Non-pigmented ciliary epithelial cell (primary cell): Measurements from ENCODE around the gene NUTF2.
"Not testable (repeated sequence)": the region's sequence is repeated elsewhere in the genome, so short reads cannot be mapped to it uniquely, and the experiment has no call there.

Experiments used
- DNase-seq: peaks from one replicate; pipeline ENCODE4 v3.0.0-alpha.2; 2010; ENCODE audit warnings: low read depth

The NUTF2 gene

DNA sequence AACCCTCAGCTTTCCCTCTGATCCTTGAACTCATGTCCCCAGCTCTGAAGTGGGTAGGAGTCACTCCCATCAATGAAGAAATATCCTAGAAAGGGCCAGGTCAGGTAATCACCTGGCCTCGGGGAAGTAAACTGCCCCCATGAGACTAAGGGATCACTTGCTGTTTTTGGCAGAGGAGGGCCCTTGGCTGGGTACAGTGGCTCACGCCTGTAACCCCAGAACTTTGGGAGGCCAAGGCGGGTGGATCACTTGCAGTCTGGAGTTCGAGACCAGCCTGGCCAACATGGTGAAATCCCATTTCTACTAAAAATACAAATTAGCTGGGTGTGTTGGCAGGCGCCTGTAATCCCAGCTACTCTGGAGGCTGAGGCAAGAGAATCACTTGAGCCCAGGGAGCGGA, 17.3 kb downstream of the NUTF2 start:
- not testable (repeated sequence) for DNase-seq

DNA sequence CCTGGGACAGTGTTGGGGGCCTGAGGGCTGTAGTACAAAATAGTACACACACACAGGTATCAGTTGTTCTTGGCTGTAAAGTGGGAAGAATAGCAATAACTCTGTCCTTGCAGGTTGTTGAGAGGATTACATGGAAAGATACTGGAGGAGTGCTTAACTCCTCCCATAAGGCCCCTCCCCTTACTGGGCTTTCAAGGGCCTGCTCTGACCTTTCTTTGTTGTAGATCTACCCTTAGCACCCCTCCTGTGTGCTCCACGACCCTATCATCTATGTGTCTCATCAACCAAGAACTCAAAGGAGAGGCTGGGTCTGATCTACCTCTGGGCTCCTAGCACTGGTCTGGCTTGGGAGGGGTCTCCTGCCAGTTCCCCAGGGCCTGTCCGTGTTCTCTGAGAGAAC, 17.9 kb downstream of the NUTF2 start:
- no peak for DNase-seq

DNA sequence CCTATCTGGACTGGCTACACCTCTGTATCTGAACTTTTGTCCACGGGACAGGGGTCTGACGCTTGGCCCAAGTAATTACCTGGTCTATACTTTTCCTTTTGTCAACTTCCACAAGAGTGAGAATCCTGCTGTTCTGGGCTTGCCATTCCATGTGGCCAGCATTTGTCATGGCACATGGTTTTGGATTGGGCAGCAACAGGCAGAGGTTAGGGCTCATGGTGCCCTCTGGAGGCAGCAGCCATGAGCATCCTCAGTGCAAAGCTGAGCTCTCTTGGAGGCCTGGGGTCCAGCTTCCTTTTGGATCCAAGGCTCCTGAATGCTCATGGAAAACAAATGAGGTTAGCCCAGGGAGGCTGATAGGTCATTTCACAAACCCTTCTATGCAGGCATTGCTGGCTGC, 18.6 kb downstream of the NUTF2 start:
- no peak for DNase-seq

DNA sequence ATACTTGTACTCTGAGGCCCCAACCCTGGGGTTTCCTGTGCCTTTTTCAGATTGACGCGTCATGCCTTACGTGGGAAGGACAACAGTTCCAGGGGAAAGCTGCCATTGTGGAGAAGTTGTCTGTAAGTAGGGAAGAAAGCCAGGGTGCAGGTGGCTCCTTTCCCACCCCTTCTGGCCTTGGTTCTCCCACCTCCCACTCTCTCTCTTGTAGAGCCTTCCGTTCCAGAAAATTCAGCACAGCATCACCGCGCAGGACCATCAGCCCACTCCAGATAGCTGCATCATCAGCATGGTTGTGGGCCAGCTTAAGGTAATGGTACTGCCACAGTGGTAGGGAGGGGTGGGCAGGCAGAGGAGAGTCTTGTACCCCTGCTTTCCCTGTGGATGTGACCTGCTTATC, 21.6 kb downstream of the NUTF2 start:
- DNase-seq, result no peak

DNA sequence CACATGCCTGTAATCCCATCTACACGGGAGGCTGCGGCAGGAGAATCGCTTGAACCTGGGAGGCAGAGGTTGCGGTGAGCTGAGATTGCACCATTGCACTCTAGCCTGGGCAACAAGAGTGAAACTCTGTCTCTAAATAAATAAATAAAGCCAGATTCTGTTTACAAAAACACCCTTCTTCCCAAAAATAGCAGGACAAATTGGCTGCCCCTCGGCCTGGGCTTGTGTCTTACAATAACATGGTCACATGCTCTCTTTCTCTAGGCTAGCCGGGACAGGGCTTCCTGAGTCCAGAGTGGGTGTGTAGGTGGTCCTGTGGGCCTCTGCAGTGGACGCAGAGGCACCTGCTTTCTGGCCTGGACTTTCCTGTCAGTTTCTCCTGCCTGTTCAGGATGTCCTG, 22.9 kb downstream of the NUTF2 start:
- DNase-seq, result no peak

DNA sequence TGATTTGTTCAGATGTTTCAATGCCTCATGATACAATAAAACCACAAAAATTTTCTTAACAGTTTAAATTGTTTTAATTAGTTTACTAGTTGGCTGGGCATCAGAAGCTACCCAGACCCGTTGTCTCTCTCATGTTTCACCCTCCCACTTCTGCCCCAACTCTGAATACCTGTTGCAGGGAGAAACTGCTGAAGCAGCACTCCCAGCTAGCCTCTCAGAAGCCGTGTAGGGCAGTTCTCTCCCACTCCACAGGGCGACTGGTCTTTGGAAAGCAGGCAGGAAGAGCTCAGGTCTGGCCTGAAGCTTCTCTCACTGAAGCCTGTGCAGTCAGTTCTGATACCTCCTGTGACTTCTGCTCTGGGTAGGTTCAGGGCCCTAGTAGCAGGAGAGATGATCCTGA, 24.5 kb downstream of the NUTF2 start:
- DNase-seq, result no peak

DNA sequence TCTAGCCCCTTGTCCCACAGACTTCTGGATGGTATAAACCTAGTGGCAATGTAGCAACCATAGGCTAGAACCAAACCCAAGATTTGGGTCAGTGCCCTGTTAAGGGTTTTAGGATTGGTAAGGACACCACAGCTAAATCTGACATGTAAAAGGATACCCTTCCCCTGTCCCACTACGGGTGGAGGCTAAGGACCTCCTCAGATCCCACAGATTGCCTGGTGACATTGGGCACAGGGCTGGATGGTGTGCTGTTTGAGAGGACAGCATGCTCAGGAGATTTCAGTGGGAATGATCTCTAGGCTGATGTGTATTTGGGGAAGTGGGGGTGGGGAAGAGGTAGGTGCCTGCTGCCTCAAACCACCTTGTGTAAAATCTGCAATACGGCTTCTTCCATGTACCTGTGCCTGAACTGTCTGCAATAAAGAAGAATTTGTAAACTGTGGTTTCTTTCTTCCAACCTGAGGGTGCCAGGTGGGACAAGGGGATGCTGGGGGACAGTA, 25.4 kb downstream of the NUTF2 start:
- no peak for DNase-seq

DNA sequence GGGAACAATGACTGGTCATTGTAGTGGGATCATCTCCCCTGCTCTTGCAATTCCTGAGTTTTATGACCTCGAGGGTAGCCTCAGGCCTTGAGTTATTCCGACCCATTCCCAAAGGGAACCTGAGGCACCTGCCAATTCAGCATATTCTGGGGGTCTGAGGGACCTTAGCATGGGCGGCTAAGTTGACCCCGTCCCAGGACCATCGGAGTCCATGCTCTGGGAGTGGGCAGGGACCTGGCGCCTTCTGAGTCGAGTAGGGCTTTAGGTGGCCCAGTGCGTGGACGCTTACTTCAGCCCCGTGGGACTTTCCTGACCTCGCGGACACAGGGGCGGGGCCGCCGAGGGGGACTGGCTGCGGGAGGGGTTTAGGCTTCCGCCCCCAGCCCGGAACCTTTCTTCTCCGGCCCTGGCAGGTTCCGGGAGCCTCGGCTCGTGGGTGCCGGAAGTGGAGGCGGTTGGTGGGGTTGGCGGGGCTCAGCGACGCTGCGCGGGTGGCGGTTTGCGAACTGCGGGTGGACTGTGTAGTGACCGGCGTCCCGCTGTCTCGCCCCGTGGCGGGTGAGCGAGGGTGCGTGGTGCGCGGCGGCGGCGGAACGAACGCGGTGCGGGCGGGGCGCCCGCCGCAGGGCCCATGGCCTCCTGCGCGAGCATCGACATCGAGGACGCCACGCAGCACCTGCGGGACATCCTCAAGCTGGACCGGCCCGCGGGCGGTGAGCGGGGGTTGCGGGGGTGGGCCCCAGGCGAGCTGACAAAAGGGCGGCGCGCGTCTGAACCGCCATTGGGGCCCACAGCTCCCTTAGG, 26.1 kb downstream of the NUTF2 start, which contains the start of gene EDC4:
Gene EDC4, plus strand, starts transcription at position 422 of the 804 bp plus-strand sequence. Its CDS starts 210 bp downstream, at position 632.
- DNase-seq, result peak; percentile 30

DNA sequence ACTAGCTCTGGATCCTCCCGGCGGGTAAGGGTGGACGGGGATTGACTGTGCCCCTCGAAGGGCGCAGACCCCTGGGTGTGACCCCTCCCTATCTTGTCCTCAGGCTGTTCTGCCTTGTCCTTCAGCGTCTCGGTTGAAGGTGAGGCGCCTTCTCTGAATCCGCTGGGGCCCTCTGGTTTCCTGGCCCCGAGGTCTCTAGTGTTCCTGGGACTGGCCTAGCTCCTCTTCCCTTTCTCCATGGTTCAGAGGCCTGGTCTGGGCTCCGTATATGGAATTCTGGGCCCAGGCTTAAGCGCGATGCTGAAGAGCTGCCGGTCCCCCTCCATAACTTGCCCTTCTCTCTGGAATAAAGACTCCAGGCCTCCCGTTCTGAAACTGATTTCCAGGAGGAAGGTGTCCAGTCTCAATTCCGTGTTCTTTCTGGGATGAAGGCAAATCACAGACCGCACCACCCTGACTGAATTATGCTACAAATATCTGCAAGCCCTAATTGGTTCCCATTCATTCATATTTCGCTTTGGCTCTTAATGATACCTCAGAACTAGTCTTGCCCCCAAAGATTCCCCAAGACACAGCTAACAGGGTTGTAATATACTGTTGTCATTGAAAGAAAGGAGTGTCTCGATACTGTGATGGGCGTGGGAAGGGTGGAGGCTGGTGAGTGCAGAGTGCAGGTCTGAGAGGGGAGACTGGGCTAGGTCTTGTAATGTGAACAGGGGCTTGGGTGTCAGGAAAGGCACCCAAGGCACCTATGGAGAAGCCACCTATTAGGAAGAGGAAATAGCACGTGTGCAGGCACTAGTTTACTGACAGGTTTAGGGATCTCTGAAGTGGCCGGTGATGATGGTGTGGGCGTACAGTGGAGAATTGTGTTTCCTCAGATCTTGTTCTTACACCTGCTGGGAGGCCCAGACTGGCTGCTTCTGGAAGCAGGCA, 27.0 kb downstream of the NUTF2 start:
- DNase-seq, result no peak

DNA sequence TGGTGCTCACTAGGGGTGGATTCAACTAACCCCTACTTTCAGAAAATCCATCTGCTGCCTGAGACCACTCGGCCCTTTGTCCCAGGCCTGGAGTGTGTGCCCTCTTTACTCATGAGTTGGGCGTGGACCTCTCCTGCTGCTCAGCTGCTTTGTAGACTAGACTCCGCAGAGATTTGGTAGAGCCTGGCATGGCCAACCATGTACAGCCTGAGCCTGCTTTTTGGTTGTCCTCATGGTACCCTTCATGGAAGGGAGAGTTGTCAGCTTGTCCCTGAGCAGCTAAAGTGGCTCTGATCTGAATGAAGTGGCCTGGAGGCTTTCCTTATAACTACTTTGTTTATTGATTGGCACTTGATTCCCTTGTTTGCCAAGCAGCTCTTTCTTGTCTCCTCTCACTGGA, 27.6 kb downstream of the NUTF2 start:
- no peak for DNase-seq

DNA sequence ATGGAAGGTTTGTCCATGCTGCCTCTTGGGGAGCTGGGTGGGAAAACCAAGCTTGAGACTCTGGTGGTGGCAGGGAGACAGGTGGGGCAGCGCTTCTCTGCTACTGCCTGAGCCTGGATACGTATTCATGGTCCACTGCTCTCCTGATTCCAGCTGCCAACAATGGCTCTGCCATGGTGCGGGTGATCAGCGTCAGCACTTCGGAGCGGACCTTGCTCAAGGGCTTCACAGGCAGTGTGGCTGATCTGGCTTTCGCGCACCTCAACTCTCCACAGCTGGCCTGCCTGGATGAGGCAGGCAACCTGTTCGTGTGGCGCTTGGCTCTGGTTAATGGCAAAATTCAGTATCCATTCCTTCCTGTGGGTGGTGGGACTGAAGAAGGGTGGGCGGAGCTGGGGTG, 30.3 kb downstream of the NUTF2 start:
- DNase-seq, result no peak

DNA sequence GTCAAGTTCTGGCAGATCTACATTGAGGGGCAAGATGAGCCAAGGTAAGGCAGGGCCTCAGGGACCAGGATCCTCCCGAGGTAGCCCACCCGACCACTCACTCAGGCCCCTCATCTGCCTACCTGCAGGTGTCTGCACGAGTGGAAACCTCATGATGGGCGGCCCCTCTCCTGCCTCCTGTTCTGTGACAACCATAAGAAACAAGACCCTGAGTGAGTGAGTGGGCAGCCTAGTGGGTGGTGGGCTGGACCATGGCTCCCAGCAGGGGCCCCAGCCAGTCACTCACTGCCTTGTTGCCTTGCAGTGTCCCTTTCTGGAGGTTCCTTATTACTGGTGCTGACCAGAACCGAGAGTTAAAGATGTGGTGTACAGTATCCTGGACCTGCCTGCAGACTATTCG, 31.5 kb downstream of the NUTF2 start:
- no peak for DNase-seq

DNA sequence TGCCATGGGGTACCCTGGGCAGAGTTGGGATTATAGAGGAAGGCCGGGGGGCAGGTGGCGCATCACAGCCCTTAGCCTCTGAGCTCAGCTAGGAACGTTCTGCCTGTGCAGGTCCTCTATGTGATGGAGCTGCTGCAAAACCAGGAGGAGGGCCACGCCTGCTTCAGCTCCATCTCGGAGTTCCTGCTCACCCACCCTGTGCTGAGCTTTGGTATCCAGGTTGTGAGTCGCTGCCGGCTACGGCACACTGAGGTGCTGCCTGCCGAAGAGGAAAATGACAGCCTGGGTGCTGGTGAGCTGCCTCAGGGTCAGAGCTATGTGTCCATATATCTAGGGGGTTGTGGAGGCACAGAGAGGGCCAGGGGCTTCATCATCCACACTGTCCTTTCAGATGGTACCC, 32.1 kb downstream of the NUTF2 start:
- DNase-seq, result no peak

DNA sequence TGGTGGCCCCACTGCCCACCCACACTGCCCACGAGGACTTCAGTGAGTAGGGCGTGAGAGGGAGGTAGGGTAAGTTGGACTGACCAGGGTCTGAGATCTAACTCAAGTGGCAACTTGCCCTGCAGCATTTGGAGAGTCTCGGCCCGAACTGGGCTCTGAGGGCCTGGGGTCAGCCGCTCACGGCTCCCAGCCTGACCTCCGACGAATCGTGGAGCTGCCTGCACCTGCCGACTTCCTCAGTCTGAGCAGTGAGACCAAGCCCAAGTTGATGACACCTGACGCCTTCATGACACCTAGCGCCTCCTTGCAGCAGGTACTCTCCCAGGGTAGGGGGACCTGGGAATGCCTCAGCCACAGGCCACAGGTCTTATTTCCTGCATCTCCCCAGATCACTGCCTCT, 32.7 kb downstream of the NUTF2 start:
- no peak for DNase-seq

DNA sequence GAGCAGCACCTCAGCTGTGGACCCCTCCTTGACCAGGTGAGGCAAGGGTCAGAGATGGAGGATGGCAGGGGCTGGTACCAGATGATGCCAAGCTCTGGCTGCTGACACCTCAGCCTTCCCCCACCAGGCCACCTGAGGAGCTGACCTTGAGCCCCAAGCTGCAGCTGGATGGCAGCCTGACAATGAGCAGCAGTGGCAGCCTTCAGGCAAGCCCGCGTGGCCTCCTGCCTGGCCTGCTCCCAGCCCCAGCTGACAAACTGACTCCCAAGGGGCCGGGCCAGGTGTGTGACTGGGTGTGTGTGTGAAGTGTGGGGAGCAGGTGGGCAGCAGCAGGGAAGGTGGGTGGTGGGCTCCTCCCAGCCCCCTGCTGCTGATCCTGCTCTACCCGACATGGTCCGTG, 33.2 kb downstream of the NUTF2 start:
- no peak for DNase-seq

DNA sequence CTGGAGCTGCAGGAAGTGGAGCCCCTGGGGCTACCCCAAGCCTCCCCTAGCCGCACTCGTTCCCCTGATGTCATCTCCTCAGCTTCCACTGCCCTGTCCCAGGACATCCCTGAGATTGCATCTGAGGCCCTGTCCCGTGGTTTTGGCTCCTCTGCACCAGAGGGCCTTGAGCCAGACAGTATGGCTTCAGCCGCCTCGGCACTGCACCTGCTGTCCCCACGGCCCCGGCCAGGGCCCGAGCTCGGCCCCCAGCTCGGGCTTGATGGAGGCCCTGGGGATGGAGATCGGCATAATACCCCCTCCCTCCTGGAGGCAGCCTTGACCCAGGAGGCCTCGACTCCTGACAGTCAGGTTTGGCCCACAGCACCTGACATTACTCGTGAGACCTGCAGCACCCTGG, 33.9 kb downstream of the NUTF2 start:
- DNase-seq, result no peak

DNA sequence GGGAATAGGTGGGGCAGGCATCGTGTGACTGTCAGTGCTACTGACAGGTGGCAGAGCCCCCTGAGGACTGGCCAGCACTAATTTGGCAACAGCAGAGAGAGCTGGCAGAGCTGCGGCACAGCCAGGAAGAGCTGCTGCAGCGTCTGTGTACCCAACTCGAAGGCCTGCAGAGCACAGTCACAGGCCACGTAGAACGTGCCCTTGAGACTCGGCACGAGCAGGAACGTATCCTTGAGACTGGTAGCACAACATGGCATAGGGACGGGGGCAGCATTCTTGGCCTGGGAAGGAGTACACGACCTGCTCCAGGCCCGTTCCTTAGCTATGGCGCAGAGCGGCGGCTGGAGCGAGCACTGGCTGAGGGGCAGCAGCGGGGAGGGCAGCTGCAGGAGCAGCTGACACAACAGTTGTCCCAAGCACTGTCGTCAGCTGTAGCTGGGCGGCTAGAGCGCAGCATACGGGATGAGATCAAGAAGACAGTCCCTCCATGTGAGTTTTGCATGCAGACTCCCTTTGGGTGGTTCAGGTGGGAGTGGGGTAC, 35.0 kb downstream of the NUTF2 start:
- no peak for DNase-seq

DNA sequence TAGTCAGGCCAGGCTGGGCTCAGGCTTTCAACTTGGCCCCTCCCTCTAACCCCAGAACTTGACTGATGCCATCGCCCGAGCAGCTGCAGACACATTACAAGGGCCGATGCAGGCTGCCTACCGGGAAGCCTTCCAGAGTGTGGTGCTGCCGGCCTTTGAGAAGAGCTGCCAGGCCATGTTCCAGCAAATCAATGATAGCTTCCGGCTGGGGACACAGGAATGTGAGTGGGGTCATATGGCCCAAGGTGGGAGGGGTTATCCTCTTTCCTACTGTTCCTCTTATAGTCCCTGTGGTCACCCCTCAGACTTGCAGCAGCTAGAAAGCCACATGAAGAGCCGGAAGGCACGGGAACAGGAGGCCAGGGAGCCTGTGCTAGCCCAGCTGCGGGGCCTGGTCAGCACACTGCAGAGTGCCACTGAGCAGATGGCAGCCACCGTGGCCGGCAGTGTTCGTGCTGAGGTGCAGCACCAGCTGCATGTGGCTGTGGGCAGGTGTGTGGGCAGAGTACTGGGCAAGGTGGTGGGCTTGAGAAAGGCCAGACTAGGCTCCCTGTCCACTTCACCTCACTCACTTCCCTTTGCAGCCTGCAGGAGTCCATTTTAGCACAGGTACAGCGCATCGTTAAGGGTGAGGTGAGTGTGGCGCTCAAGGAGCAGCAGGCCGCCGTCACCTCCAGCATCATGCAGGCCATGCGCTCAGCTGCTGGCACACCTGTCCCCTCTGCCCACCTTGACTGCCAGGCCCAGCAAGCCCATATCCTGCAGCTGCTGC, 35.8 kb downstream of the NUTF2 start:
- no peak for DNase-seq

DNA sequence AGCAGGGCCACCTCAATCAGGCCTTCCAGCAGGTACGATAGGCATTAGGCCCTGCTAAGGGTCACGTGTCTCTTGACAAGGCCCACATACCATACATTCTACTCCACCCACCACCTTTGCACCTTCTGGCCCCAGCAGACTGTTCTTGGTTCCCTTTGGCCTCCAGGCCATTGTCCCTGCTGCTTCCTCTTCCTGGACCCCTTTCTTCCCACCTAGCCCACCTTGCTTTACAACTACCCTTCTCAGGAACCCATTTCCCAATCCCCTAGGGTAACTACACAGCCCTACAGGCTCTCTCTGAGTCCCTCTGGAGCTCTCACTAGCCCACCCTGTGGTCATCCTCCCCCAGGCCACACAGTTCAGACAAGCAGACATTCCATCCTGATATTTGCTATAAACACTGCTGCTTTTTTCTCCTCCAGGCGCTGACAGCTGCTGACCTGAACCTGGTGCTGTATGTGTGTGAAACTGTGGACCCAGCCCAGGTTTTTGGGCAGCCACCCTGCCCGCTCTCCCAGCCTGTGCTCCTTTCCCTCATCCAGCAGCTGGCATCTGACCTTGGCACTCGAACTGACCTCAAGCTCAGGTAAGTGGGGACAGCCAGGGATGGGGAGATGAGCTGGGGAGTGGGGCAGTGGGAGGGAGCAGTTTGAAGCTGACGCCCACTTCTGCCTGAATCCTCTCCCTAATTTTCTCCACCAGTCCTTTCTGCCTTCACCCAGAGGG, 36.6 kb downstream of the NUTF2 start:
- DNase-seq, result no peak

DNA sequence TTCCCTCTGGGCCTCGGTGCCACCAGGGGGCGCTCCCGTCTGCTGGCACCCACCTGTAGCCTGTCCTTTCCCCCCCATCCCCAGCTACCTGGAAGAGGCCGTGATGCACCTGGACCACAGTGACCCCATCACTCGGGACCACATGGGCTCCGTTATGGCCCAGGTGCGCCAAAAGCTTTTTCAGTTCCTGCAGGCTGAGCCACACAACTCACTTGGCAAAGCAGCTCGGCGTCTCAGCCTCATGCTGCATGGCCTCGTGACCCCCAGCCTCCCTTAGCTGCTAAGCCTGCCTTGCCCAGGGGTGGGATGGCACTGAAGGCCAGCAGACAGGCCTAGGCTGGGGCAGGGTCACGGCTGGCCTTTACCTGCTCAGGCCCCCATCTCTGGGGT, 37.1 kb downstream of the NUTF2 start:
- no peak for DNase-seq

DNA sequence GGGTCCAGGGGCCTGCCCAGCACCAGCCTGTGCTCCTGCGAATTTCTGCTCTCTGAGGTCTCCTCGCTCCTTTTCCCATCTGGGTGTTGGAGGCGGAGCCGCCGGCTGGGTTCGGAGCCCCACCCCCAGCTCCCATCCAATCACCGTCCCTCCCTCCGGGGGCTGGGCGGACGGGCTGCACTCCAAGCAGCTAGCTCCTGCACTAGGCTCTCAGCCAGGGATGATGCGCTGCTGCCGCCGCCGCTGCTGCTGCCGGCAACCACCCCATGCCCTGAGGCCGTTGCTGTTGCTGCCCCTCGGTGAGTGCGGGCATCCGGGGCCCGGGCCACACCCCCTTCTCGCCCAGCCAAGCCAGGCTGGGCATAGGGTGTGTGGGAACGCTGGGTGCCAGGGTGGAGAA, 38.0 kb downstream of the NUTF2 start, which contains the start of gene NRN1L:
Gene NRN1L, plus strand, starts transcription at position 202 of the 400 bp plus-strand sequence. Its CDS starts 19 bp downstream, at position 221.
- peak; percentile 64 for DNase-seq
